ENCODE results near the gene RAP1B. TPM values are rescaled to one million over a fixed set of nuclear protein-coding genes. Genes with fewer than 3 reads are reported as not detected.

Gene RAP1B
- total and polyA plus RNA-seq, 9 of the 15 experiments (the other 6 are each of a cell fraction or from before 2014, with no cell fraction given), result 107 to 309 (median 170) TPM

DNA sequence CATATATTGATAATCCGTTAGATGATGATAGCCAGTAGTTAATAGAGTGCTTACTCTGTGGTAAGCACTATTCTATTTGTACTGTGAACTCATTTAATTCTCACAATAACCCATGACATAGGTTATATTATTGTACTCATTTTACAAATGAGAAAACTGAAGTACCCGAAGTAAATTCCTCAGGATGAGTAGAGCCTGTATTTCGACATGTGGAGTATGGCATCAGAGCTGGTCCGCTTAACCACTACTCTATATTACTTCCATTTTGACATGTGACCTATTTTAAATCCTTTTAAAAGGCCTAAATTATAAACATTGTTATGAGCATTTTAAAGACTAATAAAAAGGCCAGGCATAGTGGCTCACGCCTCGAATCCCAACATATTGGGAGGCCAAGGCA is 8.0 kb upstream of the RAP1B start:
- ATAC-seq (no peak), DNase-seq (ENCODE audit: extremely low read depth in 1 of 4, low spot score in 3 of 4) (no peak), FAIRE-seq (no peak)
- Histone ChIP-seq H3K9ac (ENCODE audit: insufficient read depth in 1 of 2, low read depth in 2 of 2, low read length in 2 of 2) (no peak overlapping the region), H3K9me1 (ENCODE audit: control insufficient read depth, insufficient read depth, low read length) (no peaks in the 10 kb centered on the region), H3K27ac (ENCODE audit: extremely low read depth, low read depth, low read length) (no peak overlapping the region), H2AFZ (ENCODE audit: low read depth, low read length) (no peak overlapping the region), H3K27me3 (ENCODE audit: control insufficient read depth in 2 of 2, insufficient read depth in 2 of 2, low read length in 2 of 2) (no peaks in the 10 kb centered on the region), H3K79me2 (ENCODE audit: control insufficient read depth, insufficient read depth, low read length) (no peaks in the 10 kb centered on the region), H3K4me3 (no peak overlapping the region), H3K4me1 (replicated peaks in 1 of 2; ENCODE audit: control insufficient read depth in 2 of 2, insufficient read depth in 2 of 2, low read length in 2 of 2) (peaks cover 0 to under 1% of the 10 kb centered on the region in 2 experiments; a peak in 1 of 5 replicates), H3K36me3 (ENCODE audit: control insufficient read depth, insufficient read depth, low read length) (no peaks in the 10 kb centered on the region), H4K20me1 (replicated peaks; ENCODE audit: control insufficient read depth, insufficient read depth, low read length) (no peaks in the 10 kb centered on the region), H3K9me3 (replicated peaks; ENCODE audit: control insufficient read depth, insufficient read depth, low read depth, low read length) (no peaks in the 10 kb centered on the region), H3K4me2 (ENCODE audit: insufficient read depth, low read length) (no peak overlapping the region)
- TF ChIP-seq ZNF57 (CRISPR knock-in tag; IDR thresholded peaks at IDR 0.05), result no peak
- no peak for TF ChIP-seq KLF16 (IDR thresholded peaks at IDR 0.05)
- no peak for TF ChIP-seq ZNF699 (CRISPR knock-in tag; IDR thresholded peaks at IDR 0.05; ENCODE audit: insufficient replicate concordance)
- no peak for TF ChIP-seq CBX3 (IDR thresholded peaks at IDR 0.05; ENCODE audit: borderline replicate concordance in 1 of 2, low read length in 2 of 2)
- TF ChIP-seq CBFA2T3 (IDR thresholded peaks at IDR 0.05), result no peak
- no peak for TF ChIP-seq CREBBP (IDR thresholded peaks at IDR 0.05; ENCODE audit: low read depth, low read length)
- no peak for TF ChIP-seq TBL1XR1 (IDR thresholded peaks at IDR 0.05; ENCODE audit: low read length in 2 of 2)
- TF ChIP-seq EGR1 (conservative IDR thresholded peaks at IDR 0.05), result no peak
- TF ChIP-seq, protein P1, sequence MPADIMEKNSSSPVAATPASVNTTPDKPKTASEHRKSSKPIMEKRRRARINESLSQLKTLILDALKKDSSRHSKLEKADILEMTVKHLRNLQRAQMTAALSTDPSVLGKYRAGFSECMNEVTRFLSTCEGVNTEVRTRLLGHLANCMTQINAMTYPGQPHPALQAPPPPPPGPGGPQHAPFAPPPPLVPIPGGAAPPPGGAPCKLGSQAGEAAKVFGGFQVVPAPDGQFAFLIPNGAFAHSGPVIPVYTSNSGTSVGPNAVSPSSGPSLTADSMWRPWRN (IDR thresholded peaks at IDR 0.05; ENCODE audit: low read depth), result no peak
- TF ChIP-seq POU5F1 (IDR thresholded peaks at IDR 0.05; ENCODE audit: borderline replicate concordance, low read depth, low read length, partially characterized antibody), result no peak
- no peak for TF ChIP-seq GATAD2A (IDR thresholded peaks at IDR 0.05)
- intact Hi-C loops (cut with micrococcal nuclease), result no loop called here
- CTCF ChIA-PET (ENCODE audit: low intra/inter-chr PET ratio), result no interaction called here
- POLR2A ChIA-PET, result interaction anchor here (1.3 kb wide), 1 partner anchor 31 kb away, joined by 5 read pairs; no protein-coding TSS in a partner anchor
- in situ Hi-C loops (cut with MboI), result no loop called here
- no TSS peak for BruUV-seq (replicated peaks)
- 82% methylated on average over 6 of the region's 6 CpGs for WGBS (ENCODE audit: insufficient coverage, low coverage, missing lambda C conversion rate)

Measured in K562 (cell line).